ENCODE data around the gene BEGAIN.

The BEGAIN gene

DNA sequence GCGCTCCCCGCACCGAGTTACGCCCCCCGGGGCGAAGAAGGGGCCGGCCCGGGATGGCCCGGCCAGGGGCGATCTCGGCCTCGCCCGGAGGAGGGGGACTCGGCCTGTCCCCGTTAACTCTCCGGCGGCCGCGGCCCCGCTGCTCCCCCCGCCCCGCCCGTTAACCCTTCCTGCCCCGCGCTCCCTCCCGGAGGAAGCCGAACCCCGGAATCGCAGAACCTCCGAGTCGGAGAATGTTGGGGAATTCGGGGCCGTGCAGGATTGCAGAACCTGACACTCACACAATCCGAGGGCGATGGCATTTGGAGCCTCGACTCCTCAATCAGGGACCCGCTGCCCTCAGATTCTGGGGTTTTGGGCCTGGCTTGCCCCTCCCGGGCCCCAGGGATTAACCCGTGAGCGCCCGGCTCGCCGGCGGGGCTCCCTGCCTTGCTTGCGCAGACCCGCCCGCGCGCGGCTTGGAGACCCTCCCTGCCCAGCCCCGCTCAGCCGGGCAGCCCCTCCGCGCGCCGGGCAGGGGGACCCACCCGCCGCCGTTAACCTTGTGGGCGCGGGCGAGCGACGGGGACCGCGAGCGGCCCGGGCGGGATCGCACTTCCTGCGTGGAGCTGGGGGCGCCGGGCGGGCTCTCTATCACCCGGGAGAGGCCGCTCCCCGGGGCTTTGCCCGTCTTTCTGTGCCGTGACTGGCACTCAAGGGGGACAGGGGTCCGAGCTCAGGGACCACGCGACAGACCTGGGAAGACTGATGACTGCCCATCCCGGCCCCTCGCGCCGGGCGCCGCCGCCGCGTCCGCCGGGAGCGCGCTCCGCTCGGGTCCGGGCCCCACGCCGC, 18.8 kb downstream of the BEGAIN start:
- DNase-seq (ENCODE audit: low read depth in 2 of 2), result no peak

DNA sequence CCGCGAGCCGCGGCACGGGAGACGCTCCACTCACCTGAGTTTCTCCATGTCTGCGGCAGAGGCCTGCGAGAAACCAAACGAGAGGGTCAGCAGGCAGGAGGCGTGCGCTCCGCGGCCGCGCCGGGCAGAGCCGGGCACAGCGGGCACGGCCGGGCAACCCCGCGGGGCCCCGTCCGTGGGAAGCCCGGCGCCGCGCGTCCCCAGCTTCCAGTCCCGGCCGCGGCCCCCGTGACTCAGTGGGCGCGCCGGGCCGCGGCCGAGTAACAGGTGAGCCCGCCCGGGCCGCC, 19.4 kb downstream of the BEGAIN start:
- DNase-seq (ENCODE audit: low read depth in 2 of 2), result no peak

DNA sequence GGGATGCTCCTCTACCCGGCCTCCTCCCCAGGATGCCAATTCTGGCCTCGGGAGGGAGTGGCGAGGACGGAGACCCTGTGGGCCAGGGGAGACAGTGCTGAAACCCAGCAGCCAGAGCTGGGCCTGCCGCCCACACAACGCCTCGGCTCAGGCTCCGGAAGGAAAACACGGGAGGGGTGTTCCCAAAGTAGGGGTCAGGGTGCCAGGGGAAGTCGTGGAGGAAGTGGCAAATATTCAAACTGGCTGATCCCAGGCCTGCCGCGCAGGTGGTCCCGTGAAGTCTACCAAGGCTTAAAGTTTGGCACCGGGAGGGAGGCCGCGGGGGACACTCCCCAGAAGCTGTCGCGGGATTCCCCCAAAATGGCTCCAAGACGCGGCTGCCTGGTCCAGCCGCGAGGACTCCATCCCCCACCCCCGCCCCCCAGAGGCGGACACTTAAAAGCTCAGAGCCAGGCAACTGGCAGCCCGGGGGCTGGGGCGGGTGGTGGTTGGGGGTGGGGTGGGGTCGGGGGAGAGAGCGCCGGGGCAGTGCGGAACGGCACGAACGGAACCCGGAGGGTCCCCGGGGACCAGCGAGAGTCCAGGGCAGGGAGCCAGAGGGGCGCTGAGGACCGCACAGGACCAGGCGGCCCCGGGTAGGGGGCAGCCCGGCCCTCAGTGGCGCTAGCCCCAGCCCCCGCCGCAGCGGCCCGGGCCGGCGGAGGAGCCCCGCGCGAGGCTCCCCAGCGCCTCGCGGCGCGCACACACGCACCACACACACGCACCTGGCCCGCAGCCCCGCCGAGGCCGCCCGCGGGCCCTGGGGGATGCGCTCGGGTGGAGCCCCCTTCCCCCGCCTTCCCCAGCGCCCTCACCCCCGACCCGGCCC, 20.0 kb downstream of the BEGAIN start:
- DNase-seq (ENCODE audit: low read depth in 2 of 2), result no peak

DNA sequence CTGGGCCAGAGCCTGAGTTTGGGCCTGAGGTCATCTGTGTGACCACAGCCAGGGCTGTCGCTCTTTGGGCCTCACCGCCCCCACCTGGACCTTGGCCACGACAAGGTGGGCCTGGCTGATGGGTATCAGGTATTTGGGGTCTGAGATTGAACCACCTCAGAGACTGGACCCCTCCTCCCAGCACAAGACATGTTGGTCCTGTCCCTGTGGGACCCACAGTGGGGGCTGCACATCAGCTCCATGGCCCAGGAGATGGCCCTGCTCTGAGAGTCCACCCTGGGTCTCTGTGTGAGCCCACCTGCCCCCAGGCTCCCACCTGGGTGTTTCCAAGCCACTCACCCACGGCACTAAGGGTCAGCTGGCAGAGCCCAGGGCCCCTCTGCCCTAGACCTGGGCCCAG, 20.6 kb downstream of the BEGAIN start:
- no peak for DNase-seq (ENCODE audit: low read depth in 2 of 2)

DNA sequence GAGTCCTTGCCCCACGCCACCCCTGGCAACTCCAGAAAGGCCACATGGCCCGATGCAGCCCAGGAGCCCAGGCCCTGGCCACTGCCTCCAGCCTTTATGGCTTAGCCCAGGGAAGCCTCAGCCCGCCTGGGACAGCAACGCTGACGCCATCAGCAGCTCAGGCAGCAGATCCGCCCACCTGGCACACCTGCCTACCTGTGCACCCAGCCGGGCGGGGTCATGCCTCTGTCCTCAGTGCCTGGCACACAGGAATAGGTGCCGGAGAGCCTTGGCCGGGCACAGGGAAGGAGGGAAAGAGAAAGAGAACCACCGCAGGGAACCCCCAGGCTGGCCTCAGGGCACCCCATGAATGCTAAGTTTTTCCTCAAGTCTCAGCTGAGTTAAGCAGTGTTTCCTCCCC, 21.1 kb downstream of the BEGAIN start:
- no peak for DNase-seq (ENCODE audit: low read depth in 2 of 2)

DNA sequence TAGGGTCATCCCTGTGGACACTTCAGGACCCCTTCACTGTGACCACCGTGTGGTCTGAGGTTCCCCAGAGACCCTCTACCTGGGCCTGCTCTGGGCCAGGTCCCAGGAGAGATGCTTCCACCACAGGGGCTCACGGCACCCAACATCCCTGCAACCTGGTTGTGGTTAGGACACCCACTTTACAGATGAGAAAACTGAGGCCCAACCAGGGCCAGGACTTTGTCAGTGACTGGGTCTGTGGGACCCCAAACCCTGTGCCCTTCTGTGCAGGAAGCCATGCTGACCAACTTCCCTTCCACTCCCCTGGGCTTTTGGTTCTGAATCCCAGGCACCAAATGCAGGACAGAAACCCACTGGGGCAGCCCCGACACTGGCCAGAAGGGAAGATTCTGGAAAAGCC, 21.6 kb downstream of the BEGAIN start:
- DNase-seq (ENCODE audit: low read depth in 2 of 2), result no peak

DNA sequence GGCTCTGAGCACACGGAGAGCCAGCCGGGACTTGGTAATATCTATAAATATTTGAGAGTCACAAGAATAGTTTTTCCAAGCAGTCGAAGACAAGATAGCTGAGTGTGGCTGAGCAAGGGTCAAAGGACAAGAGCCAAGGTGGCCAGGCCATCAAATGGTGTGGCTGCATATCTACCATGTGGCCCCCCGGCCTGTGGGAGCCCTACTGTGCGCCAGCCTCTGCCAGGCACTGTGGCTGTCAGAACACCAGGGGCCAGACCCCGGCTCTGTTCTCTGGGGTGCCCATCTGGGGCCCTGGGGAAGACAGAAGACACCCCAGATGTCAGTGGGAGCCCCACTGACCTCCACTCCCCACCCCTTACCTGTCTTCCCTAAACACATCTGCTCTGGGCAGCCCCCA, 22.7 kb downstream of the BEGAIN start:
- DNase-seq (ENCODE audit: low read depth in 2 of 2), result no peak

DNA sequence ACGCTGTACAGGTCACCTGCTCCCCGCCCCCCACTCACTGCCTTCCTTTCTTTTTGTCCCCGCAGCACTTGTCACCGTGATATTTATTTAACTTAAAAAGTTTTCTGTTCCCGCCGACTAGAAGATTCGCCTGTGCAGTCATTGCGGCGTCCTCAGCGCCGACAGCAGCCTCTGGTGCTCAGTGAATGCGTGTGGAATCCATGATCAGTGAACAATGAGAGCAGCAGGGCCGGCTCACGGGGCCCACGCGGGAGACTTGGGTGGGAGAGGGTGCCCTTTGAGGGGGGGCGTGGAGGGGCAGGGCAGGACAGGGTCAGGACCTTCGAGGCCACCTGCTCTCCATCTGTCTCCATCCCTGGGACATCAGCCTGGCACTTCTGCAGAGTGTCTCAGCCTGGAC, 24.5 kb downstream of the BEGAIN start:
- DNase-seq (ENCODE audit: low read depth in 2 of 2), result no peak

DNA sequence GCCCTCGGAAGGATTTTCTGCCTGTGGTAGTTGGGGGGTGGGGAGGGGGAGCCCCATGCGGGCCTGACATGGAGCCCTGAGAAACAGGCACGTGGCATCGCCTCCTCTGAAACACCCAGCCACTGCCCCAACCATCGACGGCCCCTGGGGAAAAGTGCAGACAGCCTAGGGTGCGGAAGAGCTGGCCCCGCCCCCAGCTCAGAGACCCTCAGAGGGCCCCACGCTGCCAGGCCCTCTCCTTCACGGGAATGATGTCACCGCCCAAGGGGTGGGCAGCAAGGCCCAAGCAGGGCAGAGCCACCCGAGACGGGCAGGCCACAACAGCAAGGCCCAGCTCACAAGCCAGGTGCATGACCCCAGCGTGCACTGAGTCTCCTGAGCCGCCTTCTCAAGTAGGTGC, 26.2 kb downstream of the BEGAIN start:
- no peak for DNase-seq (ENCODE audit: low read depth in 2 of 2)

DNA sequence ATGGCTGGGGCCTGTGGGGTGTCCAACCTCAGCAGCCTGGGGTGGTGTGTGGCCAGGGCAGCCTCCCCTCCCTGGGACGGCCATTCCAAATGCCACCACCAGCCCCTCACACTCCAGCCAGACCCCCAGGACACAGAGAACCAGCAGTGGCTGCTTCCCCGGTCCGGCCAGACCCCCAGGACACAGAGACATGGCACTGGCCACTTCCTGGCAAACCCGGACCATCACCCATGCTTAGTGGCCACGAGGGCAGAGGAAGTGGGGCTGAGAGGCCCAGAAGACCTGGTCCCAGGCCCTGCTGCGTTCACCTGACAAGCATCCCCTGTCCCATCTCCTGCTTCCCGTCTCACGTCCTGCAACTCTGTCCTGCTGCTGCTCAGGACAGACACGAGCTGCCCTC, 26.7 kb downstream of the BEGAIN start:
- DNase-seq (ENCODE audit: low read depth in 2 of 2), result no peak

DNA sequence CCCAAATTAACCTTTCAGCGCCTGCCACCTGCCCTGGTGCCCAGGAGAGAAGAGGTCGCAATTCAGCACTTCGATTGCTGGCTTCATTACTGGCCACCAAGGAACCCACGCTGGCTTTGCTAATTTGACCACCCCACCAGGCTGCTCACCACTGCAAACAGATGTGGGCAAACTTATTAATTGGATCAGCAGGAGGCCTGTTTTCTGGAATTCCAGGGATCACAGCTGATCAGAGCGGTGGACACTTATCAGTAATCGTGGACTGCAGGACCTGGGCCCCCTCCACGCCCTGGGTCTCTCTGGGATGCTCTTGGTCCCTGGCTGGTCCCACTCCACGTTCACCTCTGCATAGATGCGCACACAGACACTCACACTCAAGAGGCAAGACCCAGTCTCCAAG, 27.8 kb downstream of the BEGAIN start:
- no peak for DNase-seq (ENCODE audit: low read depth in 2 of 2)

DNA sequence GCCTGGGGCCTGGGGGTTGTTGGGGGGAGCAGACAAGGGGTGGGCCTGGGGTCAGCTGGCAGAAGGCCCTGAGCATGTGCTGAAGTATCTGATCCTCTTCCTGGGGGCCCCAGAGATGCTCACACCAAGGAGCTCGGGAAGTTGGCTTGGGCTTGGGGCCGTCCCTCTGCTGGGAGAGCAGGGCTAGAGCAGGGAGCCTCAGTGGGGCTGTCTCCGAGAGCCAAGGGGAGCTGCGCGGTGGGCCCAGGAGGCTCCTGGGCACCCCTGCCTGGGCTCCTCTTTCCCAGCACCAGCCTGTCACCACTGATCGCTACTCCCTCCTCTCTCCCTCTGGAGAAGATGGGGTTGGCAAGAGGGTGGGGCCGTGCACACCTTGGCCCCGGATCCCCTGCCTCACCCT, 28.3 kb downstream of the BEGAIN start:
- DNase-seq (ENCODE audit: low read depth in 2 of 2), result no peak

DNA sequence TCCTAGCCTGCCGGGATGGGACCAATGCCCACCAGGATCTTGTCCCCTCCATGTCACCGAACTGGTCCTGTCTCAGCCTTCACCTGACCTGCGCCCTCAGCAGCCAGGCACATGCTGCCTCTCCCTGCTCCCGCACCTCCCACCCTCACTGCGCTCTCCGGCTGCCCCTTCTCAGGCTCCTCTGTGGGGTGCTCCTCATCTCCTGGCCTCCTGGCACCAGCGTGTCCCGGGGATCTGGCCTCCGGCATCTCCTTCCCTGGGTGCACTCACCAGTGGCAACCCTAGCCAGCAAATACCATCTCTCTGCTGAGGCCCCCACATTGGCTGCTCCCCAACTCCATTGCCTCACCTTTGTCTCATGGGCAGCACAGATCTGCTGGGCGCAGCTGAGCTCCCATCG, 29.0 kb downstream of the BEGAIN start:
- DNase-seq (ENCODE audit: low read depth in 2 of 2), result no peak

DNA sequence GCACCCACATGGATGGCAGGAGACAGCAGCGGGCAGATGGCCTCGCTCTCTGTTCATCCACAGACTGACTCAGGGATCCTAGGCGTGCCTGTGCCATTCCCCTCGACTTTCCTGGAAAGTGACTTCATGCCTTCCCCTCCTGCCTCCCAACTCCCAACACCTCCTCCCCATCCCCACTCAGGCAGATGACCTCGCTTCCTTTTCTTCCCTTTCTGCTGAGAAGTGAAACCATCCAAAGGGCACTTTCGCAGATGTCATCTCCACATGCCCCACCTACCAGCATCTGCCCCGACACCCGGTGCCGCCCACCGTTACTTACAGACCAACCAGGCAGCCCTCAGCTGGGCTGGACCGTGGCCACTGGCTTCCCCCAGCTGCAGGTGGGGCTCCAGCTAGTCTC, 29.6 kb downstream of the BEGAIN start:
- no peak for DNase-seq (ENCODE audit: low read depth in 2 of 2)

DNA sequence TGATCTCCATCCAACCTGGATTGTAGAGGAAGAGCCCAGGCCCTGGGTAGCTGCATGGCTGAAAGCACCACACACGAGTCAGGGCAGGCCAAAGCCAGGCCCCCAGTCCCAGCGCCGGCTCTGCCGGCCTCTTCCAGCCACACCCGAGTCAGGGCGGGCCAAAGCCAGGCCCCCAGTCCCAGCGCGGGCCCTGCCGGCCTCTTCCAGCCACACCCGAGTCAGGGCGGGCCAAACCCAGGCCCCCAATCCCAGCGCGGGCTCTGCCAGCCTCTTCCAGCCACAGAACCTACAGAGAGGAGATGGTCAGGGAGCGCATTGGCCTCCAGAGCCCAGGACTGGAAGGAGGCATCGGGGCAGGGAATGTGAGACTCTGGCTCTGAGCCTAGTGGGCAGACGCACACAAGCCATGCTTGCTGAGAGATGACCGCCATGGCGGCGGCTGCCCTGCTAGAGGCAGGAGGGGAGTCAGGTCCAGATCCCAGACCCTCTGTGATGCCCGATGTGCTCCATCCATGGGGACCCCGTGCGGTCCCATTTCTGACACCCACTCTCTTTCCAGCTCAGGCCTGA, 30.2 kb downstream of the BEGAIN start:
- no peak for DNase-seq (ENCODE audit: low read depth in 2 of 2)

DNA sequence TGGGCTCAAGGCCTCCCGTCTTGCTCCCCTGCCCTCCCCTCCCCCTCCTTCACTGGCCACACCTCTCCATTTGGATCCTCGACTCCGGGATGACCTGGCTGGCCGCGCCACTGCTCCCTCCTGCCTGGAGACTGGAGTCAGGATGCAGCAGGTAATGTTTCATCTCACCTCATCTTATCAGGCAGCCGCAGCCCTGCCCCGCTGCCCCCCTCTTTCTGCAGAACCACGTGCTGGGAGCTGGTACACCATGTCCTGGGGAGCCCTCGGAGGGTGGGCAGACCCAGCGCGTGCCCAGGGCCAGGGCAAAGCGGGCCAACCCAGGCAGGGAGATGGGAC, 31.1 kb downstream of the BEGAIN start:
- DNase-seq (ENCODE audit: low read depth in 2 of 2), result no peak

DNA sequence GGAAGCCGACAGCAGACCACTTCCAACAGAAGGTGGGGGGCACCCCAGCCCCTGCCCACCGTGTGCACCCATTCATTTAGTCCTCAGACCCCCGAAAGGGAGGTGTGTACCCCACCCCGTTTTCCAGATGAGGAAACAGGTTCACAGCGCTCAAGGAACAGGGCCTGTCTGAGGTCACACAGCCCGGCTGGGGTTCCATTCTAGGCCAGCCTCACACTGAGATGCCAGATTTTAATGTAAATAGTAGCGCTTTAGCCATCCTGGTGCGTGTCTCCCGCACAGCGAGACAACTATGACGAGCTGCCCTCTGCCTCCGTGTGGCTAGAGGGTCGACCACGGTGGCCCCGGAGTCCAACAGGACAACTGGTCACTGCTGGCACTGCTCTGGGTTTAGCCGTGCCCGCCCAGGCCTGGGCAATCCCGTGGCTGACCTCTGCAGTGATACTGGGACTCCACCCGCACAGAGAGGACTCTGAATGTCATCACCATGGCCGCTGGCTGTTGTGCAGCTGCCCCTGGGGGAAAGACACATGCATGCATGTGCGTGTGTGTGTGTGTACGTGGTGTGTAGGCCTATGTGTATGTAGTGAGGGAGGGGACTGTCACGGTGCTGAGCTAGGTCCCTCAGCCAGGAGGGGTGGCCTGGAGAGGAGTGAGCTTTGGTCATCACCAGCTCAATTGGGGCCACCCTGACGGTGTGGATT, 31.6 kb downstream of the BEGAIN start:
- DNase-seq (ENCODE audit: low read depth in 2 of 2), result no peak

DNA sequence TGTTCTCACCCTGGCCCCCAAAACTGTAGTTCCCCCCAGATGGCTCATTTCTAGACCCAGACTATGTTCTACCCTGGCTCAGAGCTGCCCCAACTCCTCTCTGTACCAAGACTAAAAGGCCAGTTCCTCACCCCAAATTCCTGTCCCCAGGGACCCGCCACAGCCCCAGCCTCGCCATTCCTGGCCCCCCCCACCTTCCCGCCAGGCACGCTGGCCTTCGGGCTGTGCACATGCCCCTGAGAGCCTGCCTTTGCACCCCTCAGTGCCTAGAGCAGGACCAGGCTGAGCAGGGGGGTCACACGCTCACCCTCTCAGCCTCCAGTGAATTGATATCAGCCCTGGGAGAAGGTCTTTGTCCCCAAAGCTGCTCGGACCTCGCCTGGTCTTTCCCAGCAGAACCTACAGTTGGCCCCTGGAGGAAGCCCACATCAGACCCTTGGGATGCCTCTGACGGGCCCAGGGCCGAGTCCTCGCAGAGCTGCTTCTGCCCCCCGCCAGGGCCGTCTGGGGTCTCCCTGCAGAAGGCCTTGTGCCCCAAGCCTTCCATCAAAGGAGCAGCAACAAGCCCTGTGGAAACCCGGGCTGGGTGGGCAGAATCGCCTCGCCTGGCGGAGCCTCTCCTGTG, 32.4 kb downstream of the BEGAIN start:
- no peak for DNase-seq (ENCODE audit: low read depth in 2 of 2)

DNA sequence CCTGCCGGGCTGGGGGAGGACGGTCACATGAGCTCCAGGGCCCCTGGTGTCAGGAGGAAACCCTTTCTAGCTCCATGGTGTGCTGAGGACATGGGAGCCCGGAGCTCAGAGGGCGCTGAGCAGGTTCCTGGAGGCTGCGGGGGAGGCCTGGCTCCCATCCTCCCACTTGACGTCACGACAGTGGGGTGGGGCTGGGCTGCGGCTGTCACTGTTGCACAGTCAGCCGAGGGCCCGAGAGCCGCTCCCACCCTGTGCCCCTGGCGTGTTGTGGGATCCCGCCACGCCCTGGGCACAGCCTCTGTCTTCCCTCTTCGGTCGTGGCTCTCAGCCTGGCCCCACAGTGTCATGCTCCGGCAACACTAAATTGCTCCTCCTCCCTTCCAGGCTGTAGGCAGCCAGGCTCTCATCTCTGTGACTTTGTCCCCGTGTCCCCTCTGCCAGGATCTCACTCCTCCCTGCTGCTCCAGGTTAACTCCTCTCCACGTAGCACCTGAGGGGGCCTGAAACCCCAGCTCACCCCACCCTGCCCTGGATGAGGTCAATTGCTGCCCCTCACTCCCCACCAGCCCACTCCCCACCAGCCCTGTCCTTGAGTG, 33.0 kb downstream of the BEGAIN start:
- DNase-seq (ENCODE audit: low read depth in 2 of 2), result no peak

DNA sequence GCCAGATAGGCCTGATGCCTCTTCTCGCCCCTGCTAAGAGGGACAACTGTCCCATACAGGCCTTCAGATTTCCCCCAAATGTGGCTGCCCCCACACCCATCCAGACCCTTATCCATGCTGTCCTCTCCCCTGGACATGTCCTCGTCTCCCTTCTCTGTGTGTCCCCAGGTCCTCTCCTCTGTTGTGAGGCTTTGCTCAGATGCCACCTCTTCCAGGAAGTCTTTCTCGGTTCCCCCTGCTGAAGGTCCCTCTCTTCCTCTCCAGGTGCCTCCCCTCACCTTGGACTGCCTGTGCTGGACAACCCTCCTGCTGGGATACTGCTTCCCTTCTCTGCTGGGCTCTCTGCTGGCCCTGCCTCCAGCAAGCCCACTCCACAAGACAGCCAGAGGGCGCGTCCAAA, 33.7 kb downstream of the BEGAIN start:
- DNase-seq (ENCODE audit: low read depth in 2 of 2), result no peak

DNA sequence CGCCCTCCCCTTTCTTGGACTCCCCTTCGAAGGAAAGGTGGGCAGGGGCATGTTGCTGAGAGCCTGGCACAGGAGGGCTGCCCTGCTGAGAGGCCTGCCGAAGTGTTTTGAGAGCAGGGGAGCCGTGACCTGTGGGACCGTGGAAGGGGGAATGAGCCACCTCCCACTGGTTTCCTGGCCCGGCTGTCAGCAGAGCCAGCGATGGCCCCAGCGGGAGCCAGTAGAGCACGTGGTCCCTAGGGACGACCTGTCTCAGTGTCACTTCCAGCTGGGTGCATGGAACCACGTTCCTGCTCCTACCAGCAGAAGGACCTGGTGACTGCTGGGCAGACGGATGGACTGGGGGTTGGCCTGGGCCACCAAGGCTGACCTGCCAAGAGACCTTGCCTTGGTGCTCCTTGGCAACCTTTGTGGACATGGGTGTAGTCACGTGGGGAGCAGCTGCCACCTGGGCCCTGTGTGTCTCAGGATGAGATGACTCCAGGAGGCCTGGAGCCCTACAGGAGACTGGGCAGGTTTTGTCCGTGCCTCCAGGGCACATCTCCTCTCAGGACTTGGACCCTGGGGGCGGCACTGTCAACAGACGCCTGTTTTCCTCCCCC, 34.6 kb downstream of the BEGAIN start:
- DNase-seq (ENCODE audit: low read depth in 2 of 2), result no peak

Measured in activated CD4-positive, alpha-beta T cell treated with anti-CD3 and anti-CD28 coated beads for 24 hours (primary cell).